ENCODE measurements around the gene DAPK1.

DAPK1 gene

DNA sequence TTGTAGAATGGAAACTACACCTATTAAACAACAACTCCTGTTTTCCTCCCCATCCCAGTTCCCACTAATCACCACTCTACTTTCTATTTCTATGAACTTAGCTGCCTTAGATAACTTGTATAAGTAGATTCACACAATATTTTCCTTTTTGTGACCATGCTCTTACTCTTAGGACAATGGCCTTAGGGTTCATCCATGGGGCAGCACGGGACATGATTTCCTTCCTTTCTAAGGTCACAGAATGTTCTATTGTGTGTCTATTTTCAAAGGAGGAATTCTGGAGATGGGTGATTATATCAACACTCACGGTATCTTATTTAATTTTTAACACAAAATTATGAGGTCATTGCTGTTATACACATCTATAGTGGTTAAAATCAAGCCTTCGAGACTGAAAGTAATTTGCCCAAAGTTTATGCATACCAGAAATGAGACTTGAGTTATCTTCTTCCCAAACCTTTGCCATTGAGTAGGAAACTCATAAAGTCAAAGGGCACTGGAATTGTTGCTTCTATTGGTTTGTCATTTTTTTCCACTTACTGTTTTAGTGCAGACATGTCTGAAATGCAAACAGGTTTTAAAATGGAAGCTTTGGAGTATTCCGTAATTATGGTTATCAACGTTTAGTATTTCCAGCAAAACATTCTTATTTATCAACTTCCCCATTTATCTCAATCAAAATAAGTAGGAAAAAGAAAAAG is 251.8 kb downstream of the DAPK1 start:
- TF ChIP-seq, protein P1, sequence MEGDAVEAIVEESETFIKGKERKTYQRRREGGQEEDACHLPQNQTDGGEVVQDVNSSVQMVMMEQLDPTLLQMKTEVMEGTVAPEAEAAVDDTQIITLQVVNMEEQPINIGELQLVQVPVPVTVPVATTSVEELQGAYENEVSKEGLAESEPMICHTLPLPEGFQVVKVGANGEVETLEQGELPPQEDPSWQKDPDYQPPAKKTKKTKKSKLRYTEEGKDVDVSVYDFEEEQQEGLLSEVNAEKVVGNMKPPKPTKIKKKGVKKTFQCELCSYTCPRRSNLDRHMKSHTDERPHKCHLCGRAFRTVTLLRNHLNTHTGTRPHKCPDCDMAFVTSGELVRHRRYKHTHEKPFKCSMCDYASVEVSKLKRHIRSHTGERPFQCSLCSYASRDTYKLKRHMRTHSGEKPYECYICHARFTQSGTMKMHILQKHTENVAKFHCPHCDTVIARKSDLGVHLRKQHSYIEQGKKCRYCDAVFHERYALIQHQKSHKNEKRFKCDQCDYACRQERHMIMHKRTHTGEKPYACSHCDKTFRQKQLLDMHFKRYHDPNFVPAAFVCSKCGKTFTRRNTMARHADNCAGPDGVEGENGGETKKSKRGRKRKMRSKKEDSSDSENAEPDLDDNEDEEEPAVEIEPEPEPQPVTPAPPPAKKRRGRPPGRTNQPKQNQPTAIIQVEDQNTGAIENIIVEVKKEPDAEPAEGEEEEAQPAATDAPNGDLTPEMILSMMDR (IDR thresholded peaks at IDR 0.05; ENCODE audit: insufficient read depth, low read length, missing control alignments), result no peak
- CTCF ChIA-PET, result no interaction called here
- POLR2A ChIA-PET, result no interaction called here
- no peak overlapping the region for H3K4me3 ChIP-seq (ENCODE audit: low read depth, low read length)
- no peak for DNase-seq (ENCODE audit: low read depth, low spot score)

GRCh38 chr9:87750726-87751125 is 253.1 kb downstream of the DAPK1 start:
- TF ChIP-seq, protein P1 (IDR thresholded peaks at IDR 0.05; ENCODE audit: insufficient read depth, low read length, missing control alignments), result no peak
- H3K4me3 ChIP-seq (ENCODE audit: low read depth, low read length), result no peak overlapping the region
- ChIA-PET CTCF (no interaction called here), POLR2A (no interaction called here)
- DNase-seq (ENCODE audit: low read depth, low spot score), result no peak

GRCh38 chr9:87751423-87751822 is 253.8 kb downstream of the DAPK1 start:
- H3K4me3 ChIP-seq (ENCODE audit: low read depth, low read length), result no peak overlapping the region
- TF ChIP-seq, protein P1 (IDR thresholded peaks at IDR 0.05; ENCODE audit: insufficient read depth, low read length, missing control alignments), result no peak
- ChIA-PET CTCF (no interaction called here), POLR2A (no interaction called here)
- no peak for DNase-seq (ENCODE audit: low read depth, low spot score)

DNA sequence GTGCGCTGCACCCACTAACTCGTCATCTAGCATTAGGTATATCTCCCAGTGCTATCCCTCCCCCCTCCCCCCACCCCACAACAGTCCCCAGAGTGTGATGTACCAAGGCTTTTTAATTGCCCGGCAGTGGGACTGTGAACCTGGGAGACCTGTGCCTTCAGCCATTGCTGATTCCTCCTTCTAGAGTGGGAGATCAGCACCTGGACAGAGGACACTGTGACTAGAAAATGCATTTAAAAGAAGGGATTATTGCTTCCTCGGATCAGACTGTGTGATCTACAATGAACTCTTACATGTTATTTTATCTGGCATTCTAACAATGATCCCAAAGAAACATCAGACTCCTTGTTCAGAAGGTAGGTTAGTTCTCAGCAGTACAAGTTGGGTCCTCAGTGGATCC is 254.2 kb downstream of the DAPK1 start:
- TF ChIP-seq, protein P1 (IDR thresholded peaks at IDR 0.05; ENCODE audit: insufficient read depth, low read length, missing control alignments), result no peak
- POLR2A ChIA-PET, result no interaction called here
- H3K4me3 ChIP-seq (ENCODE audit: low read depth, low read length), result no peak overlapping the region

GRCh38 chr9:87753313-87753712 is 255.6 kb downstream of the DAPK1 start:
- TF ChIP-seq, protein P1 (IDR thresholded peaks at IDR 0.05; ENCODE audit: insufficient read depth, low read length, missing control alignments), result no peak
- H3K4me3 ChIP-seq (ENCODE audit: low read depth, low read length), result no peak overlapping the region
- ChIA-PET CTCF (no interaction called here), POLR2A (interaction anchor here (0.6 kb wide), 1 partner anchor 279 kb away, joined by 3 read pairs; no protein-coding TSS in a partner anchor)
- DNase-seq (ENCODE audit: low read depth, low spot score), result no peak

More for the DNA sequence above, 254.2 kb downstream of the DAPK1 start:
- DNase-seq (ENCODE audit: low read depth, low spot score), result no peak
- CTCF ChIA-PET, result no interaction called here
